Brain microvascular endothelial cell (primary cell): Measurements from ENCODE around the gene TMEM204.

ENCODE experiments used
- DNase-seq: peaks from one replicate; pipeline ENCODE4 v3.0.0-alpha.2; 2020
- H3K27ac ChIP-seq: fragments of 250-450 bp; sonication (Bioruptor Pico); 2 replicates; pipeline ENCODE4 v1.5.1; 2020; ENCODE audit warnings: mild to moderate bottlenecking, moderate library complexity
- H3K27me3 ChIP-seq: fragments of 250-450 bp; sonication (Bioruptor Pico); replicated peaks from 2 replicates; pipeline ENCODE4 v1.5.1; 2020; ENCODE audit warnings: mild to moderate bottlenecking
- H3K36me3 ChIP-seq: fragments of 250-450 bp; sonication (Bioruptor Pico); replicated peaks from 2 replicates; pipeline ENCODE4 v1.5.1; 2020; ENCODE audit warnings: mild to moderate bottlenecking
- H3K4me3 ChIP-seq: 2 replicates; pipeline ENCODE4 v1.5.1; 2011; ENCODE audit warnings: low read depth, mild to moderate bottlenecking, control low read depth, low read length, moderate library complexity
- in situ Hi-C: cut with HindIII; loops from 2 replicates; pipeline ENCODE4 v1.10.0; 2017; ENCODE audit warnings: low sequenced_read_pairs, low pct_ligation_motif_present
- TF ChIP-seq, protein P1 (sequence below): IDR thresholded peaks from 2 replicates; pipeline ENCODE4 v1.5.1; 2011; ENCODE audit warnings: low read depth, mild to moderate bottlenecking, moderate library complexity, low read length, control low read depth, inconsistent platforms; ENCODE audit errors: missing control alignments

TMEM204 gene

DNA sequence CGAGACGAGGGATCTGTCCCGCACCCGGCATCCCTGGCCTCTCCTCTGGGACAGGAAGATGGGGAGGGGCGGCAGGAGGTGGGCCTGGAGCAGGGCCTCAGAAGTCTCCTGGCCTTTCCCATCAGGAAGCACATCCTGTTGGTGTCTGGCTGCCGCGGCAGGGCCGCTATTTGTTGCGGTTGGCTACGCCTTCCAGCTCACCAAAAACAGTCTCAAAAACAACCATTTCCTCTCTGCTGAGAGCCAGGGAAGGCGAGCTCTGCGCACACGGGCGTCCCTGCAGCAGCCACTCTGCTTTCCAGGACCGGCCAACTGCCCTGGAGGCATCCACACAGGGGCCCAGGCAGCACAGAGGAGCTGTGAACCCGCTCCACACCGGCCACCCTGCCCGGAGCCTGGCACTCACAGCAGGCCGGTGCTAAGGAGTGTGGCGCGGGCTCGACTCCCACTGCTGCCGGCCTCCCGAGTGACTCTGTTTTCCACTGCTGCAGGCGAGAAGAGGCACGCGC lies at the start of gene TMEM204:
TSS of gene TMEM204 (plus strand) at position 224 of the 509 bp plus-strand sequence. CDS start 610 bp downstream, outside the sequence.
- peak; percentile 46 for DNase-seq
- H3K27me3 ChIP-seq: no peaks in the 10 kb centered on the region
- H3K27ac ChIP-seq: peak within 1 kb of the TSS; percentile 53
- in situ Hi-C loops: no loop called here
- H3K36me3 ChIP-seq: peaks cover 27% of the 10 kb centered on the region
- H3K4me3 ChIP-seq: peak within 1 kb of the TSS; percentile 56
- TF ChIP-seq, protein P1, sequence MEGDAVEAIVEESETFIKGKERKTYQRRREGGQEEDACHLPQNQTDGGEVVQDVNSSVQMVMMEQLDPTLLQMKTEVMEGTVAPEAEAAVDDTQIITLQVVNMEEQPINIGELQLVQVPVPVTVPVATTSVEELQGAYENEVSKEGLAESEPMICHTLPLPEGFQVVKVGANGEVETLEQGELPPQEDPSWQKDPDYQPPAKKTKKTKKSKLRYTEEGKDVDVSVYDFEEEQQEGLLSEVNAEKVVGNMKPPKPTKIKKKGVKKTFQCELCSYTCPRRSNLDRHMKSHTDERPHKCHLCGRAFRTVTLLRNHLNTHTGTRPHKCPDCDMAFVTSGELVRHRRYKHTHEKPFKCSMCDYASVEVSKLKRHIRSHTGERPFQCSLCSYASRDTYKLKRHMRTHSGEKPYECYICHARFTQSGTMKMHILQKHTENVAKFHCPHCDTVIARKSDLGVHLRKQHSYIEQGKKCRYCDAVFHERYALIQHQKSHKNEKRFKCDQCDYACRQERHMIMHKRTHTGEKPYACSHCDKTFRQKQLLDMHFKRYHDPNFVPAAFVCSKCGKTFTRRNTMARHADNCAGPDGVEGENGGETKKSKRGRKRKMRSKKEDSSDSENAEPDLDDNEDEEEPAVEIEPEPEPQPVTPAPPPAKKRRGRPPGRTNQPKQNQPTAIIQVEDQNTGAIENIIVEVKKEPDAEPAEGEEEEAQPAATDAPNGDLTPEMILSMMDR: no peak

DNA sequence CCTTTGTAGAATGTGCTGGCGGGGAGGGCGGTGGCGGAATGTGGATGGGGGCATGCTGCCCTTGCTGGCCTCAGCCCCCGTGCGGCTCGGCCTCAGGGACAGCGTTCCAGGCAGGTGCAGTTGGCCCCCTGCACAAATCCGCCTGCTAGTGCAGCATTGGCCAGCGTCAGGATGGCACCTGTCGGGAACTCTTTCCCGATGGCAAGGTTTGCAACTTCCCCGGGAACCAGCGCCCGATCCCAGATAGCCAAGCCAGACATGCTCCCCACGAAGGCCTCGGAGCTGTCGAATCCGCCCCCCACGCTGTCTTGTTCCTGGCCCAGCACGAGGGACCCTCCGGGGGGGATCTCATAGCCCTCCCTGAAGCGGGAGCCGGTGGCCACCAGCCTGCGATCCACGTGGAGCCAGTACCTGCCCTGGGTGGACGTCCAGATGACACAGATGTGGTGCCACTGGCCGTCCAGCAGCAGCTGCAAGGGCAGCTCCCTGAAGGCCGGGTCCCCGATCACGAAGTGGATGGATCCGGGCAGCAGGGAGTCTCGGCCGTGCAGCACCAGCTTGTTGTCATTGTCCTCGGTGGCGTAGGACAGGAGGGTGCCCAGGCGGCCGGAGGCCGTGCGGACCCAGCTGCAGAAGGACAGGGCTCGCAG lies 47.5 kb upstream of the TMEM204 start:
- TF ChIP-seq, protein P1: no peak
- H3K36me3 ChIP-seq: no peaks in the 10 kb centered on the region
- H3K27me3 ChIP-seq: no peaks in the 10 kb centered on the region
- H3K27ac ChIP-seq: no peak overlapping the region
- no peak for DNase-seq
- H3K4me3 ChIP-seq: no peak overlapping the region
- in situ Hi-C loops: no loop called here

DNA sequence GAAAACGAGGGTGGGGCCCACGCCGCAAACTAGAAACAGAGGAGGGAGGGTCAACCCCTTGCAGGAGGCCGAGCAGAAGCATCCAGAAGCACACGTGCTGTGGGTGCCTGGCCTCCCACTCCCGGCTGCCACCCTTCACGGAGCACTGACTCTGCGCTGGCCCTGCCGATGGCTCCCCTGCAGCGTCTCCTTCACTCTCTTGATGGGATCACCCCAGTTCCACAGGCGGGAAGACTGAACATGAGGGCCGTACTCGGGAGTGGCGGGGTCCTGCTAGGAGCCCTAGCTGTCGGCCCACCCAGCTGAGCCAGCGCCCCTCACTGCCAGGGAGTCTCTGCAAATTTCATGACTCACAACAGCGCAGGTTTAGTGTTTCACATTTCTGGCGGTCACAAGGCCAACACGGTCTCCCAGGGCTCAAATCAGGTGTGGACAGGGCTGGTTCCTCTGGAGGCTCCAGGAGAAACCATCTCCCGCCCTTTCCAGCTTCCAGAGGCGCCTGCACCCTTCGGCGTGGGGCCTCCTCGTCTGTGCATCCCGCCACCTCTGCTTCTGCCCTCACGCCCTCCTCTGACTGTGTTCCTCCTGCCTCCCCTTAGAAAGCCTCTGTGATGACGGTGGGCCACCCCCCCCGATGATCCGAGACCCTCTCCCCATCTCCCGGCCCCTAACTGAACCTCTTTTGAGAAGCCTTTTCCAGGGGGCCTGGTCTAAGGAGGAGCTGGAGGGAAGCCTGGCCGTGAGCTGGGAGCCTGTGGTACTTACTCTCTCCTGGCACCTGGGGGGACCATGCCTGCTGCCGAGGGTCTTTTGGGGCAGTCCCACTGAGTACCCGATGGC lies 46.7 kb upstream of the TMEM204 start:
- in situ Hi-C loops: no loop called here
- H3K4me3 ChIP-seq: no peak overlapping the region

DNA sequence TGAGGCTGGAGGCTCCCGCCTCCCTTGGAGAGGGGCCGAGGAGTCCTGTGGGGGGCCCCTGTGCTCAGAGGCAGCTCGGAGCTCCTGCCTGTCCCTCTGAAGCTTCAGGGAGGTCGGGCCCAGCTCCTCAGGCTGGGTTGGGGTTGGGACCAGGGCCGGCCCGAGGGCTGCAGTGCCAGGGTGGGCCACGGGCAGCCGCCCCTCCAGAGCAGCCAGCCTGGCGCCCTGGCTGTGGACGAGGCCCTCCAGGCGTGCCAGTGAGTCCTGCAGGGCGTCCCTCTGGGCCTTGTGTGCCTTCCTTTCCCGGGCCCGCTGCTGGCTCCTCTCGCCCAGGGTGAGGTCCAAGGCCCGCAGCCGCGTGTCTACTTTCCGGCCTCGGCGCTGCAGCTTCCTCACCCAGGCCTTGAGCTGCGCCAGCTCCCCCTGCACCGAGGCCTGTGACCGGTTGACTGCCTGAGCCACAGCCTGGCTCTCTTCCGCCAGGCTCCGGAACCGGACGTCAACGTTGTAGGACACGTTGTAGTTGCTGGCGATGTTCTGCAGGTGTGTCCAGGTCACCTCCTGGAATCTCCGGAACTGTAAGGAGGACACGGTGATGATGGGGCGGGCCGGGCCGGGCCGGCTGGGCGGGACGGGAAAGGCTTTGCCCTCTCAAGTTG lies 45.9 kb upstream of the TMEM204 start:
- Histone ChIP-seq H3K4me3 (no peak overlapping the region), H3K36me3 (no peaks in the 10 kb centered on the region), H3K27me3 (no peaks in the 10 kb centered on the region), H3K27ac (no peak overlapping the region)
- TF ChIP-seq, protein P1: no peak
- no peak for DNase-seq
- in situ Hi-C loops: no loop called here

More for the DNA sequence above, 46.7 kb upstream of the TMEM204 start:
- Histone ChIP-seq H3K27ac (no peak overlapping the region), H3K36me3 (no peaks in the 10 kb centered on the region), H3K27me3 (no peaks in the 10 kb centered on the region)
- DNase-seq: no peak
- TF ChIP-seq, protein P1: no peak

DNA sequence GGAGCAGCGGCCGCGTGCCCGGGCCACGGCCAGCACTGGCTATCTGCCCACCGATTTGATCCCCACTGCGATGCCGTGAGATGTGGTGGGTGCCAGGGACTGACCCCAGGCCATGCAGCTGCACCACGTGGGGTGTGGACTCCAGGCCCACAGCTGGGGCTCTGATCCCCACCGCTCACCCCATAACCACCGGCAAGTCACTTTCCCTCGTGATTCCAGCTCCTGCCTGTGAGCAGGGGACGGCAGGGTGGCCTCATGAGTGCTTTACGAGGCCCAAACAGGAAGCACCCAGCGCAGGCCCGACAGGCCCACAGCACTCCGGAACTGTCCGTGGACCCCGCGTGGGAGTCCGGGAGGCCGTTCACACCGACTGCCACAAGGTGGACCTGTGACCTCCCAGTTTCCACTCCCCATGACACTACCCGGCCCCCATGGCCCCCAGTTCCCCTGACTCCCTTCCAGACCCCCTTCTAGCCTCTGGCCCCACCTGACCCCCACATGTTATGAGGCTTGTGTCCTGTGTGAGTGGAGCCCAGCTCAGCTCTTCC lies 45.3 kb upstream of the TMEM204 start:
- TF ChIP-seq, protein P1: no peak
- in situ Hi-C loops: no loop called here
- no peaks in the 10 kb centered on the region for H3K27me3 ChIP-seq
- no peak overlapping the region for H3K4me3 ChIP-seq
- no peaks in the 10 kb centered on the region for H3K36me3 ChIP-seq
- H3K27ac ChIP-seq: no peak overlapping the region
- DNase-seq: no peak
